Measurements from ENCODE around the gene TARS1. TPM values are rescaled to one million over a fixed set of nuclear protein-coding genes. Genes with fewer than 3 reads are reported as not detected.

TARS1 gene
- total and polyA plus RNA-seq, 10 of the 15 experiments (the other 5 are each of a cell fraction or from before 2014, with no cell fraction given) = 163 to 350 (median 228) TPM

DNA sequence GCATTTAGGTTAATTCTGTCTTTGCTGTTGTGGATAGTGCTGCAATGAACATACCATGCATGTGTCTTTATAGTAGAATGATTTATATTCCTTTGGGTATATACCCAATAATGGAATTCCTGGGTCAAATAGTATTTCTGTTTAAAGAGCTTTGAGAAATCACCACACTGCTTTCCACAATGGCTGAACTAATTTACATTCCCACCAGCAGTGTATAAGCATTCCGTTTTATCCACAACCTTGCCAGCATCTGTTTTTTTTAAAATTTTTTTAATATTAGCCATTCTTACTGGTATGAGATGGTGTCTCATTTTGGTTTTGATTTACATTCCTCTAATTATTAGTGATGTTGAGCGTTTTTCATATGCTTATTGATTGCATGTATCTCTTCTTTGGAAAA is 15.5 kb upstream of the TARS1 start:
- intact Hi-C loops (cut with micrococcal nuclease; ENCODE audit: unreplicated experiment) = no loop called here
- H2AFZ ChIP-seq (ENCODE audit: control insufficient read depth, low read depth, low read length) = no peak overlapping the region
- H3K36me3 ChIP-seq (ENCODE audit: control insufficient read depth in 2 of 2, insufficient read depth in 2 of 2, low read length in 1 of 2) = no peaks in the 10 kb centered on the region
- BruUV-seq (replicated peaks) = no TSS peak
- in situ Hi-C loops (cut with MboI) = loop anchor here (25.0 kb wide), 1 partner anchor 1037 kb away; no protein-coding TSS in a partner anchor
- no peak overlapping the region for H3K9ac ChIP-seq (ENCODE audit: control insufficient read depth, insufficient read depth, low read length)
- SMC1A ChIA-PET (ENCODE audit: uncharacterized antibody, unreplicated experiment) = no interaction called here
- no peak for FAIRE-seq
- RAD21 ChIA-PET (ENCODE audit: unreplicated experiment) = no interaction called here
- H3K27ac ChIP-seq (ENCODE audit: control insufficient read depth, insufficient read depth) = no peak overlapping the region
- H3K4me1 ChIP-seq (ENCODE audit: control insufficient read depth, insufficient read depth, low read length) = no peaks in the 10 kb centered on the region
- DNase-seq (ENCODE audit: low read depth, low spot score) = no peak
- H3K79me2 ChIP-seq (ENCODE audit: control insufficient read depth, insufficient read depth, low read length) = no peaks in the 10 kb centered on the region
- 36% methylated on average over 2 of the region's 2 CpGs for WGBS (ENCODE audit: insufficient coverage, insufficient replicate concordance, low lambda C conversion rate, missing lambda C conversion rate)
- CTCF ChIA-PET = interaction anchor here (1.8 kb wide), 1 partner anchor 545 kb away, joined by 14 read pairs; no protein-coding TSS in a partner anchor
- TF ChIP-seq, protein P1, sequence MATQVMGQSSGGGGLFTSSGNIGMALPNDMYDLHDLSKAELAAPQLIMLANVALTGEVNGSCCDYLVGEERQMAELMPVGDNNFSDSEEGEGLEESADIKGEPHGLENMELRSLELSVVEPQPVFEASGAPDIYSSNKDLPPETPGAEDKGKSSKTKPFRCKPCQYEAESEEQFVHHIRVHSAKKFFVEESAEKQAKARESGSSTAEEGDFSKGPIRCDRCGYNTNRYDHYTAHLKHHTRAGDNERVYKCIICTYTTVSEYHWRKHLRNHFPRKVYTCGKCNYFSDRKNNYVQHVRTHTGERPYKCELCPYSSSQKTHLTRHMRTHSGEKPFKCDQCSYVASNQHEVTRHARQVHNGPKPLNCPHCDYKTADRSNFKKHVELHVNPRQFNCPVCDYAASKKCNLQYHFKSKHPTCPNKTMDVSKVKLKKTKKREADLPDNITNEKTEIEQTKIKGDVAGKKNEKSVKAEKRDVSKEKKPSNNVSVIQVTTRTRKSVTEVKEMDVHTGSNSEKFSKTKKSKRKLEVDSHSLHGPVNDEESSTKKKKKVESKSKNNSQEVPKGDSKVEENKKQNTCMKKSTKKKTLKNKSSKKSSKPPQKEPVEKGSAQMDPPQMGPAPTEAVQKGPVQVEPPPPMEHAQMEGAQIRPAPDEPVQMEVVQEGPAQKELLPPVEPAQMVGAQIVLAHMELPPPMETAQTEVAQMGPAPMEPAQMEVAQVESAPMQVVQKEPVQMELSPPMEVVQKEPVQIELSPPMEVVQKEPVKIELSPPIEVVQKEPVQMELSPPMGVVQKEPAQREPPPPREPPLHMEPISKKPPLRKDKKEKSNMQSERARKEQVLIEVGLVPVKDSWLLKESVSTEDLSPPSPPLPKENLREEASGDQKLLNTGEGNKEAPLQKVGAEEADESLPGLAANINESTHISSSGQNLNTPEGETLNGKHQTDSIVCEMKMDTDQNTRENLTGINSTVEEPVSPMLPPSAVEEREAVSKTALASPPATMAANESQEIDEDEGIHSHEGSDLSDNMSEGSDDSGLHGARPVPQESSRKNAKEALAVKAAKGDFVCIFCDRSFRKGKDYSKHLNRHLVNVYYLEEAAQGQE (IDR thresholded peaks at IDR 0.05; ENCODE audit: low read depth, low read length) = no peak
- TF ChIP-seq ZSCAN29 (IDR thresholded peaks at IDR 0.05) = no peak
- no peak for TF ChIP-seq NRF1 (conservative IDR thresholded peaks at IDR 0.05; ENCODE audit: low read depth, low read length)
- TF ChIP-seq MEF2A (IDR thresholded peaks at IDR 0.05; ENCODE audit: insufficient read depth, low read depth, low read length) = no peak
- TF ChIP-seq ZNF217 (IDR thresholded peaks at IDR 0.05) = no peak
- no peak for TF ChIP-seq NR2C2 (IDR thresholded peaks at IDR 0.05; ENCODE audit: borderline replicate concordance, control insufficient read depth, insufficient read length, low read depth)
- no peak for TF ChIP-seq TBL1XR1 (IDR thresholded peaks at IDR 0.05; ENCODE audit: low read depth, low read length)
- no peak for TF ChIP-seq NR2C1 (IDR thresholded peaks at IDR 0.05)
- no peak for TF ChIP-seq SREBF2 (IDR thresholded peaks at IDR 0.05; ENCODE audit: low read length)
- TF ChIP-seq NFXL1 (IDR thresholded peaks at IDR 0.05; ENCODE audit: borderline replicate concordance) = no peak
- TF ChIP-seq SUPT20H (IDR thresholded peaks at IDR 0.05; ENCODE audit: borderline replicate concordance, control insufficient read depth, low read depth, low read length) = no peak
- no peak for TF ChIP-seq HDAC6 (IDR thresholded peaks at IDR 0.05; ENCODE audit: unreplicated experiment)
- no peak for TF ChIP-seq DPF2 (IDR thresholded peaks at IDR 0.05)
- no peaks in the 10 kb centered on the region for H4K20me1 ChIP-seq (ENCODE audit: control insufficient read depth, insufficient read depth)
- H3K4me2 ChIP-seq (ENCODE audit: control insufficient read depth, insufficient read depth) = no peak overlapping the region
- no peak for ATAC-seq
- no peak overlapping the region for H3K4me3 ChIP-seq
- H3K9me3 ChIP-seq (replicated peaks; ENCODE audit: control insufficient read depth, insufficient read depth, low read length) = no peaks in the 10 kb centered on the region; the same call in 1 of the 3 replicates
- POLR2A ChIA-PET = no interaction called here
- no peaks in the 10 kb centered on the region for H3K27me3 ChIP-seq (replicated peaks in 1 of 2; ENCODE audit: control insufficient read depth in 2 of 2, insufficient read depth in 2 of 2, low read length in 1 of 2)
